NCI-H774 (cell line): ENCODE measurements around the gene EHBP1L1.
A peak's percentile ranks its signal among the peaks of the same experiment; 100 is the strongest.
"Not testable (repeated sequence)": the region's sequence is repeated elsewhere in the genome, so short reads cannot be mapped to it uniquely, and the experiment has no call there.

Experiments used
- DNase-seq: peaks from one replicate; lab custom pipeline; 2025; lab: John Stamatoyannopoulos, UW

The EHBP1L1 gene

DNA sequence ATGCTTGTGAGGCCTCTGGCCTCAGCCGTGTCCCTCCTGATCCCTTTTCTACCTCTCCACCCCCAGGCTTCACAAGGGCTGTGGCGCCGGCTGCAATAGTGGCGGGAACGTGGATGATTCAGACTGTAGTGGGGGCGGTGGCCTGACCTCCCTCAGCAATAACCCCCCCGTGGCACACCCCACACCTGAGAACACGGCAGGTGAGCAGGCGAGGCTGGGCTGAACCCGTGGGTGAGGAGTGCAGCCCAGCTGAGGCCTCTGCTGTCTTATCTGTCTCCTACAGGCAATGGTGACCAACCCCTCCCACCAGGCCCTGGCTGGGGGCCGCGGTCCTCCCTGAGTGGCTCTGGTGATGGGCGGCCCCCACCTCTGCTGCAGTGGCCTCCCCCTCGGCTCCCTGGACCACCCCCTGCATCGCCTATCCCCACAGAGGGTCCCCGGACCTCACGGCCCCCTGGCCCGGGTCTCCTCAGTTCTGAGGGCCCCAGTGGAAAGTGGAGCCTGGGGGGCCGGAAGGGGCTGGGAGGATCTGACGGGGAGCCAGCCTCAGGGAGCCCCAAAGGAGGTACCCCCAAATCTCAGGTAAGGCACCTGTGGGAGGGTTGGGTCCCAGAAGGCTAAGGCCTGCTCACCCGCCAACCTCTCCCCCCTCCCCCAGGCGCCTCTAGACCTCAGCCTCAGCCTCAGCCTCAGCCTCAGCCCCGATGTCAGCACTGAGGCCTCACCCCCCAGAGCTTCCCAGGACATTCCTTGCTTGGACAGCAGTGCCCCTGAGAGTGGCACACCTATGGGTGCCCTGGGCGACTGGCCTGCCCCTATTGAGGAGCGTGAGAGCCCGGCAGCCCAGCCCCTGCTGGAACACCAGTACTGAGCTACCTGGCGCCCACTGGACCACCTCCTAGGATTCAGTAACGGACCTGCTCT lies 60.5 kb downstream of the EHBP1L1 start:
- no peak for DNase-seq

DNA sequence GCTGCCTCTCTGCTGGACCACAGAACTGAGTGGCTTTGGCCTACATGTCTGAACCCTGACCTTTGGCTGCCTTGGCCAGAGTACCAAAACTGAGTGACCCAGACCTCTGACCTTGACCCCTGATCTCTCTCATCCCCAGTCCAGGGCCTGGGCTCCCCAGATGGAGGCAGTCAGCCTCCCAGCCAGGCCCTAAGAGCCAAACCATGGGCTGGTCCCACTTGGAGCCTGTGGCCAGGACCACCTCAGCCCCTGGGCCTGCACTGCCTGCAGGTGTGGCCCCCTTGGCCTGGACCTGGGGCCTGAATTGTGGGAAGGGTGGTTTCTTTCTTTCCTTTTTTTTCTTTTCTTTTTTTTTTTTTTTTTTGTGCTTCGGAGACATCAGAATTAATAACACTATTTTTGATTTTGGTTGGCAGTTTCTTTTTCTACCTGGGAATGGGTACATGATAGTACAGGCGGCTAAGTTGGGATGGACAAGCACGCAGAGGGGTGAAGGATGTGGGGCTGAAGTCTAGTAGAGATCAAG lies 61.2 kb downstream of the EHBP1L1 start:
- no peak for DNase-seq

DNA sequence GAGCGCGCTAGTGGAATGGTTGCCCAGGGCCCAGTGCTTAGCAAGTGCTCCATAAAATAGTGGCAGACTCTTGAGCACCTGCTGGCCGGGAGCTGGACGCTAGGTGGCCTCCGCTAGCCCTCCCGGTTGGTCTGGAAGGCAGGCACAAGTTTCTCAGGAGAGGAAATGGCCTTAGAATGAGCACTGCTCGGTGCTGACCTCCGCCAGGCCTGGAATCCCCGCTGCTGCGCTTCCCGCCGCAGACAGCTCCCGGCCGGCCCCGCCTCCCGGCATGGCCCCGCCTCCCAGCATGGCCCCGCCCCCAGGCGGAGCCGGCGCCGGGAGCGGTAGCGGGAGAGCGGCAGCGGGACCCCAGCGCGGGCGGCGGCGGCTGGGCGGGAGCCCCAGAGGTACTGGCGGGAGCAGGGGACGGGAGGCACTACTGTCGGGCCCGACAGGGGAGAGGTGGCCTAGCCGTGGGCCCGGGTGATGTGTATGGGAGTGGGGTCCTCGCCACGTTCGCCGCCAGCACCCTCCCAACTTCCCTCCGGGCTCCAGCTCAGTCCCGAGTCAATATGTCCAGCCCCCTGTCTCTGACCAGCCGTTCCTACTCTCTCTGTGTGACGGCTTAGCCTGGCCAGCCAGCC lies 62.1 kb downstream of the EHBP1L1 start, which contains the start of gene SIPA1:
SIPA1 (plus strand) TSS at position 308 of the 626 bp plus-strand sequence. CDS start 2,821 bp downstream, outside the sequence.
- peak; percentile 73 for DNase-seq

DNA sequence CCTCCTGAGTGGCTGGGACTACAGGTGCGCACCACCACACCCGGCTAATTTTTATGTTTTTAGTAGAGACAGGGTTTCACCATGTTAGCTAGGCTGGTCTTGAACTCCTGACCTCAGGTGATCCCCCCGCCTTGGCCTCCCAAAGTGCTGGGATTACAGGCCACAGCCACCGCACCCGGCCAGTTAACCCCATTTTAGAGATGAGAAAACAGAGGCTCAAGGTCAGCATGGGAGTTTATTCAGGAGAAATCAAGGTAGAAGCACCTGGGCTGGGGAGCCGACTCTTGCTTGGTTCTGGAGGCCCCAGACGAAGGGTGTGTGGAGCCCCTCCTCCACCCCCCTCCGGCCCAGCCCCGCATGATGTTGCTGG lies 63.4 kb downstream of the EHBP1L1 start:
- DNase-seq, result not testable (repeated sequence)

DNA sequence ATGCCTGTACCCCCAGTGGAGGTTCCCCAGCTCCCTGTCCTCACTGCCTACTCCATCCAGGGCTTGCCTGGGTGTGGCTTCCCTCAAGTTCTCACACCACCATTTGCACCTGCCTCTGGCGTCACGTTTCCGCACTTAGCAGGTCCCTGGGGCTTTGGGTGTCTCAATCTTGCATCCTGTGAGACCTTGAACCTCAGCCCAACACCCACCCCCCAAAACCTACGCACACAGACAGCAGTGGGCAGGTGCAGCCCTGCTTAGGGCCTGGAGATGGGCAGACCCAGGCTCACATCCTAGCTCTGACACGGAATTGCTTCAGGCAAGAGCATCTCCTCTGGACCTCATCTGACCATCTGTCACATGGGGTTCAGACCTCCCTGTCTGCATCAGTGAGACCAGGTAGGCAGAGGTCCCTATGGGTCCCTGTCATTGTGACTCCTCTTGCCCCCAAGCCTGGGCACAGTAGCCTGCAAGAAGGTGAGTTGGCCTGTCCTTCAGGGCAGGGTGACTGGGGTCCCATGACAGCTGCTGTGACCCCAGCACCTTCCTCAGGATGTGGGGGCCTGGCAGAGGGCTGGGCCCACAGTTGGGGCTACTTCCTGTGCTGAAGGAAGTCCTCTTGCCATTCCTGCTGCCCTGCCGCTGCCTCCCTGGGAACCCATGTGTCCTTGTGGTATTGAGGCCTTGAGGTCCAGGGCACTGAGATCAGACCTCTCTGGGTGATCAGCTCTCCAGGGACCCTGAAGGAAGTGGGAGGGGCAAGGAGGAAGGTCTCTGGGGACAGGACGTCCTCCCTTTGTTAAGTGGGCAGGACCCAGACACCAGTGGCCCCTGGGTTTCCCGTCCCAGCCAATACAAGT lies 64.0 kb downstream of the EHBP1L1 start:
- DNase-seq, result no peak

DNA sequence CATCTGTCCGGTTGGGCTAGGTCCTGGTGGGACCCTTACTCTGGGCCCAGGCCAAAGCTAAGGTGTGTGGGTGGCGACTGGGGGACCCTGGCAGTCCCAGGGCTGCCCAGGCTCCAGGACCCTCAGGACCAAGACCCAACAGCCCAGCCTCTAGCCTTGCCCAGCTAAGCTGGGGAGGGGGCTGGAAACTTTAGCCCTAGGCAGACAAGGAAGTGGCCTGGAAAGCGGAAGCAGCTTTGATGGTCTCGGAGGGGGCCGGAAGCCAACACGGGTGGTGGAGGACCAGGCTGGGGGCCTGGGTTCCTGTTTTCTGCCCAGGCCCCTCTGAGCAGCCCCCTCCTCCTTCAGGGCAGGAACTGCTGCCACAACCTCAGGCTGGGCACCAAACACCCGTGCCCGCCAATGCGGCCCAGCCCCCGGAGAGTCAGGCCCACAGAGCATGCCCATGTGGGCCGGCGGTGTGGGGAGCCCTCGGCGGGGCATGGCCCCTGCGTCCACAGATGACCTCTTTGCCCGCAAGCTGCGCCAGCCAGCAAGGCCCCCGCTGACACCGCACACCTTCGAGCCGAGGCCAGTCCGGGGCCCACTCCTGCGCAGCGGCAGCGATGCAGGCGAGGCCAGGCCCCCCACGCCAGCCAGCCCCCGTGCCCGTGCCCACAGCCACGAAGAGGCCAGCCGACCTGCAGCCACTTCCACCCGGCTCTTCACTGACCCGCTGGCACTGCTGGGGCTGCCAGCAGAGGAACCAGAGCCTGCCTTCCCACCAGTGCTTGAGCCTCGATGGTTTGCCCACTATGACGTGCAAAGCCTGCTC lies 64.8 kb downstream of the EHBP1L1 start:
- DNase-seq, result no peak

DNA sequence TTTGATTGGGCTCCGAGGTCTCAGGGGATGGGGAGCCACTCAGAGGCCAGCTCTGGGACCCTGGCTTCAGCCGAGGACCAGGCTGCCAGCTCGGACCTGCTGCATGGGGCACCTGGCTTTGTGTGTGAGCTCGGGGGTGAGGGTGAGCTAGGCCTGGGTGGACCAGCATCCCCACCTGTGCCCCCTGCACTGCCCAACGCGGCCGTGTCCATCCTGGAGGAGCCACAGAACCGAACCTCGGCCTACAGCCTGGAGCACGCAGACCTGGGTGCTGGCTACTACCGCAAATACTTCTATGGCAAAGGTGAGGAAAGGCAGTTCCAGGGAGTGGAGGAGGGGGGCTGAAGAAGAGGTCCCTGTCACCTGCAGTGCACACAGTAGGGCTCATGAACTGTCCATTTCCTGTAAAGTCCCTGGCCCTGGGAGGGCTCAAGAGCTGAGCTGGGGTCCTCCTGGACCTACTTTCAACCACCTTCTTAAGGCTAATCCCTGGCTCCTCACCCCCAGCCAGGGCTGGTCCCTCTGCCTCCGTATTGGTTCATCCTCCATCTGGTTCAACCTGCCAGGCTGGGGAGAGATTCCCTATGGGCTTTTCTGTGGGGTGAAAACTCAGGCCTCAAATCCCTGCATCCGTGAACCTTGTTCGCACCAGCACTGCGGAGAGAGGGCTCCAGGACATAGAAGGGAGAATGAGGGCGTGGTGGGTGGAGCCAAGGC lies 65.6 kb downstream of the EHBP1L1 start:
- DNase-seq, result no peak
